ENCODE results near the gene LARP4. TPM values are rescaled to one million over a fixed set of nuclear protein-coding genes. Genes with fewer than 3 reads are reported as not detected.

Gene LARP4
- total RNA-seq, 1 experiment from 2014 or later, result 78.8 TPM

DNA sequence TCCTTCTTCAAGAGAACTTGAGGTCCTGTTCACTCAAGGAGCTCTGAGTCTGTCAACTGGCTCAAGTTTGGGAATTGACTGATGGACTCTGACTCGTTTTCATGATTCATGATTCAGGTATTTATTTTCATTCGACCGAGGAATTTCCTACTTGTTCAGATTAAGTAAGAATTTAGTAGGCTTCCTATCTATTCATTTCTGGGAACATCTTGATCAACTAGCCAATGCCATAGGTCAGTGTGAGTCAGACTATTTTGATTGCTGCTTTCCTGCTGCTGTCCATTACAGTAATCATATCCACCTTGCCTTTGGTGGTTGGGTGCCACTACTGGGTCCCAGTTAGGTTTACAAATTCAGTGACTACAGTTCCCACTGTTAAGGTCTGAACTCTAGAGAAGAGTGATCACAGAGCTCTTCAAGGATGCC lies 10.4 kb upstream of the LARP4 start:
- CTCF ChIA-PET, result interaction anchor here (0.6 to 1.0 kb wide), 4 partner anchors 78 to 376 kb away, joined by 3 to 4 read pairs (median 3); no protein-coding TSS in a partner anchor
- H3K9me3 Mint-ChIP-seq (ENCODE audit: unreplicated experiment), result no peaks in the 10 kb centered on the region

DNA sequence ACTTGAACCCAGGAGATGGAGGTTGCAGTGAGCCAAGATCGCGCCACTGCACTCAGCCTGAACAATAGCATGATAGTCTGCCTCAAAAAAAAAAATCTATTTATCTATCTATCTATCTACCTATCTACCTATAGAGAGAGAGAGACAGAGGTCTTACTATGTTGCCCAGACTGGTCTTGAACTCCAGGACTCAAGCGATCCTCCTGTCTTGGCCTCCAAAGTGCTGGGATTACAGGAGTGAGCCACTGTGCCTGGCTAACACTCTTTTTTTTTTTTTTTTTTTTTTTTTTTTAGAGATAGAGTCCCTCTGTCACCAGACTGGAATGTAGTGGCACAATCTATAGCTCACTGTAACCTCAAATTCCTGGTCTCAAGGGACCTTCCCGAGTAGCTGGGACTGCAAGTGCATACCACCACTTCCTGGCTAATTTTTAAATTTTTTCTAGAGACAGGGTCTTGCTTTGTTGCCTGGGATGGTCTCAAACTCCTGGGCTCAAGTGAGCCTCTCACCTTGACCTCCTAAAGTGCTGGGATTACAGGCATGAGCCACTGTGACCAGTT lies 6.1 kb upstream of the LARP4 start:
- no TSS peak for BruUV-seq (replicated peaks)
- ChIA-PET CTCF (interaction anchor here (0.6 kb wide), 3 partner anchors 46 to 426 kb away, joined by 3 to 4 read pairs (median 4); no protein-coding TSS in a partner anchor), POLR2A (interaction anchor here (1.0 kb wide), 1 partner anchor 52 kb away, joined by 3 read pairs; no protein-coding TSS in a partner anchor)
- intact Hi-C loops (cut with micrococcal nuclease), result no loop called here
- H3K4me3 Mint-ChIP-seq (ENCODE audit: unreplicated experiment), result no peak overlapping the region
- peaks cover 13% of the 10 kb centered on the region for H3K4me1 Mint-ChIP-seq (ENCODE audit: insufficient read depth, unreplicated experiment)
- no peak overlapping the region for H3K27ac Mint-ChIP-seq (ENCODE audit: low read depth, unreplicated experiment)
- H3K36me3 Mint-ChIP-seq (ENCODE audit: insufficient read depth, unreplicated experiment), result no peaks in the 10 kb centered on the region
- no peaks in the 10 kb centered on the region for H3K9me3 Mint-ChIP-seq (ENCODE audit: unreplicated experiment)
- no peaks in the 10 kb centered on the region for H3K27me3 Mint-ChIP-seq (ENCODE audit: insufficient read depth, unreplicated experiment)
- TF ChIP-seq CTCF (IDR thresholded peaks at IDR 0.05; ENCODE audit: unreplicated experiment), result no peak
- no peak for DNase-seq (ENCODE audit: unreplicated experiment)

More for the DNA sequence above, 10.4 kb upstream of the LARP4 start:
- BruUV-seq (replicated peaks), result no TSS peak
- H3K36me3 Mint-ChIP-seq (ENCODE audit: insufficient read depth, unreplicated experiment), result no peaks in the 10 kb centered on the region
- H3K4me3 Mint-ChIP-seq (ENCODE audit: unreplicated experiment), result no peak overlapping the region
- H3K4me1 Mint-ChIP-seq (ENCODE audit: insufficient read depth, unreplicated experiment), result peaks cover 26% of the 10 kb centered on the region
- DNase-seq (ENCODE audit: unreplicated experiment), result peak; percentile 93
- no peaks in the 10 kb centered on the region for H3K27me3 Mint-ChIP-seq (ENCODE audit: insufficient read depth, unreplicated experiment)
- POLR2A ChIA-PET, result interaction anchor here (0.6 to 6.2 kb wide), 13 partner anchors 9 to 1201 kb away, joined by 3 to 80 read pairs (median 3); partner anchors contain the start of genes LARP4 and SMARCD1
- peak overlapping the region; percentile 59 for H3K27ac Mint-ChIP-seq (ENCODE audit: low read depth, unreplicated experiment)
- intact Hi-C loops (cut with micrococcal nuclease), result no loop called here
- TF ChIP-seq CTCF (IDR thresholded peaks at IDR 0.05; ENCODE audit: unreplicated experiment), result no peak

DNA sequence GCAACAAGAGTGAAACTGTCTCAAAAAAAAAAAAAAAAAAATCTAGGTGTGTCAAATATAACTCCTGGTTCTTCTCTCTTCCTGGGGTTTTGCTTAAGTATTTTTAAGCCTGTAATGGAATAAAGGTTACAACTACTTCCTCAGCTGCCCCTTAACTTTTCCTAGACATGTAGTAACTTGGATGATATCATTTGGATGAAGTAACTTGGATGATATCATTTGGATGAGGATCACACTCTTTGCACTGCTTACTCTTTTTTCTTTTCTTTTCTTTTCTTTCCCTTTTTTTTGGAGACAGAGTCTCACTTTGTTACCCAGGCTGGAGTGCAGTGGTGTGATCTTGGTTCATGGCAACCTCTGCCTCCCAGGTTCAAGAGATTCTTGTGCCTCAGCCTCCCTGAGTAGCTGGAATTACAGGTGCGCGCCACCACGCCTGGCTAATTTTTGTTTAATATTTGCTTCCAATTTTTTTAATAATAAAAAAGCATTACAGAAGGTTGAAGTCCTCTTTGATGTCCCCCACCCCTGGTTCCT lies 3.5 kb upstream of the LARP4 start:
- H3K36me3 Mint-ChIP-seq (ENCODE audit: insufficient read depth, unreplicated experiment), result peaks cover 7% of the 10 kb centered on the region
- no peaks in the 10 kb centered on the region for H3K4me1 Mint-ChIP-seq (ENCODE audit: insufficient read depth, unreplicated experiment)
- intact Hi-C loops (cut with micrococcal nuclease), result no loop called here
- H3K9me3 Mint-ChIP-seq (ENCODE audit: unreplicated experiment), result no peaks in the 10 kb centered on the region
- TF ChIP-seq CTCF (IDR thresholded peaks at IDR 0.05; ENCODE audit: unreplicated experiment), result no peak
- no peak overlapping the region for H3K27ac Mint-ChIP-seq (ENCODE audit: low read depth, unreplicated experiment)
- CTCF ChIA-PET, result interaction anchor here (0.7 kb wide), 3 partner anchors 269 to 334 kb away, joined by 3 to 5 read pairs (median 3); no protein-coding TSS in a partner anchor
- no TSS peak for BruUV-seq (replicated peaks)
- DNase-seq (ENCODE audit: unreplicated experiment), result no peak
- POLR2A ChIA-PET, result interaction anchor here (0.6 to 0.9 kb wide), 3 partner anchors 10 to 1582 kb away, joined by 3 to 4 read pairs (median 3); no protein-coding TSS in a partner anchor
- H3K27me3 Mint-ChIP-seq (ENCODE audit: insufficient read depth, unreplicated experiment), result no peaks in the 10 kb centered on the region
- no peak overlapping the region for H3K4me3 Mint-ChIP-seq (ENCODE audit: unreplicated experiment)

DNA sequence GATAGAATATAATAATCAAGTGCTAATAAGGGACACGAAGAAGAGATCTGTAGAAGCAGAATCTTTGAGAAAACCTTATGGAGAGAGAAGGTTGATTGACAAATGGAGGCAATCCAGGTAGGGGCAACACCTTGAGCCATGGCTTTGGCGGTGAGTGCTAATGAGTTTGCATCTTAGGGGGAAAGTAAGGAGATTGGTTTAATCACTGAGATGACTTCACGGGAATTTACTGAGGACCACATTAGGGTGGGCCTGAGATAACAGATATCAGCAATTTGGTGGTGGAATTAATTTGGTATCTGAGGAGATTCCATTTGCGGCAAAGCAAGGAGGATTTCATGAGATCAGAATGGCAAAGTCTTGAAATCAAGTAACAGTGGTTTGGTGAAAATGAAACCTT lies 1.8 kb upstream of the LARP4 start:
- Mint-ChIP-seq H3K9me3 (ENCODE audit: unreplicated experiment) (no peaks in the 10 kb centered on the region), H3K4me1 (ENCODE audit: insufficient read depth, unreplicated experiment) (peaks cover 7% of the 10 kb centered on the region), H3K36me3 (ENCODE audit: insufficient read depth, unreplicated experiment) (peaks cover 7% of the 10 kb centered on the region), H3K4me3 (ENCODE audit: unreplicated experiment) (peak overlapping the region; percentile 1), H3K27me3 (ENCODE audit: insufficient read depth, unreplicated experiment) (no peaks in the 10 kb centered on the region), H3K27ac (ENCODE audit: low read depth, unreplicated experiment) (peak overlapping the region; percentile 21)
- intact Hi-C loops (cut with micrococcal nuclease), result no loop called here
- no peak for DNase-seq (ENCODE audit: unreplicated experiment)
- BruUV-seq (replicated peaks), result no TSS peak
- ChIA-PET POLR2A (interaction anchor here (6.6 kb wide), 1 partner anchor 9 kb away, joined by 80 read pairs; no protein-coding TSS in a partner anchor), CTCF (interaction anchor here (0.6 kb wide), 1 partner anchor 34 kb away, joined by 3 read pairs; no protein-coding TSS in a partner anchor)
- no peak for TF ChIP-seq CTCF (IDR thresholded peaks at IDR 0.05; ENCODE audit: unreplicated experiment)

Data from MCF 10A (cell line).